ENCODE measurements around the gene RET. TPM values are rescaled to one million over a fixed set of nuclear protein-coding genes. Genes with fewer than 3 reads are reported as not detected.
A peak's percentile ranks its signal among the peaks of the same experiment; 100 is the strongest.

RET gene
- total RNA-seq, 4 donors from 2014 or later, result 0.23 to 2.1 (median 0.78) TPM

DNA sequence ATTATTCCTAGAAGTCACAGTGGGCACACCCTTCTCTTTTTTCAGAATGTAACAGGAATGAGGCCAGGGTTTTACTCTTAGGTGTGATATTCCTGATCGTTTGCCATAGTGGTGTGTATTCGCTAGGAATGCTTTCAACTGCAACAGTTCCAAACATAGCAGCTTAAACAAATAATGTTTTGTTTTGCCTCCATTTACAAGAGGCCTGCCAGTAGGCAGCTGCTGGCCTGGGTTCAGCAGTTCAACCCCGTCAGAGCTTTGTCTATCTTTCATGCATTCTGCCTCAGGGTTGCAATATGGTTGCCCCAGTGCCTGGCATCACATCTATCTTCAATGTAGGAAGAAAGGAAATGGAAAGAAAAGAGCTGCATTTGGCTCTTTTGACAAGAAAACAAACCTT, 21.7 kb upstream of the RET start:
- H3K36me3 ChIP-seq, result no peaks in the 10 kb centered on the region
- H3K4me1 ChIP-seq, result no peaks in the 10 kb centered on the region
- no peak overlapping the region for H3K27ac ChIP-seq
- DNase-seq (ENCODE audit: low spot score in 2 of 2), result peak in 1 of 2 donors; percentile 21
- H3K27me3 ChIP-seq, result peaks cover 25% of the 10 kb centered on the region
- 55% methylated on average over 3 of the region's 3 CpGs for WGBS
- TF ChIP-seq POLR2A (IDR thresholded peaks at IDR 0.05) (no peak), POLR2AphosphoS5 (IDR thresholded peaks at IDR 0.05) (no peak), EP300 (IDR thresholded peaks at IDR 0.05) (no peak)
- TF ChIP-seq, protein P1, sequence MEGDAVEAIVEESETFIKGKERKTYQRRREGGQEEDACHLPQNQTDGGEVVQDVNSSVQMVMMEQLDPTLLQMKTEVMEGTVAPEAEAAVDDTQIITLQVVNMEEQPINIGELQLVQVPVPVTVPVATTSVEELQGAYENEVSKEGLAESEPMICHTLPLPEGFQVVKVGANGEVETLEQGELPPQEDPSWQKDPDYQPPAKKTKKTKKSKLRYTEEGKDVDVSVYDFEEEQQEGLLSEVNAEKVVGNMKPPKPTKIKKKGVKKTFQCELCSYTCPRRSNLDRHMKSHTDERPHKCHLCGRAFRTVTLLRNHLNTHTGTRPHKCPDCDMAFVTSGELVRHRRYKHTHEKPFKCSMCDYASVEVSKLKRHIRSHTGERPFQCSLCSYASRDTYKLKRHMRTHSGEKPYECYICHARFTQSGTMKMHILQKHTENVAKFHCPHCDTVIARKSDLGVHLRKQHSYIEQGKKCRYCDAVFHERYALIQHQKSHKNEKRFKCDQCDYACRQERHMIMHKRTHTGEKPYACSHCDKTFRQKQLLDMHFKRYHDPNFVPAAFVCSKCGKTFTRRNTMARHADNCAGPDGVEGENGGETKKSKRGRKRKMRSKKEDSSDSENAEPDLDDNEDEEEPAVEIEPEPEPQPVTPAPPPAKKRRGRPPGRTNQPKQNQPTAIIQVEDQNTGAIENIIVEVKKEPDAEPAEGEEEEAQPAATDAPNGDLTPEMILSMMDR (IDR thresholded peaks at IDR 0.05), result no peak
- no peaks in the 10 kb centered on the region for H3K9me3 ChIP-seq
- no peak overlapping the region for H3K4me3 ChIP-seq

DNA sequence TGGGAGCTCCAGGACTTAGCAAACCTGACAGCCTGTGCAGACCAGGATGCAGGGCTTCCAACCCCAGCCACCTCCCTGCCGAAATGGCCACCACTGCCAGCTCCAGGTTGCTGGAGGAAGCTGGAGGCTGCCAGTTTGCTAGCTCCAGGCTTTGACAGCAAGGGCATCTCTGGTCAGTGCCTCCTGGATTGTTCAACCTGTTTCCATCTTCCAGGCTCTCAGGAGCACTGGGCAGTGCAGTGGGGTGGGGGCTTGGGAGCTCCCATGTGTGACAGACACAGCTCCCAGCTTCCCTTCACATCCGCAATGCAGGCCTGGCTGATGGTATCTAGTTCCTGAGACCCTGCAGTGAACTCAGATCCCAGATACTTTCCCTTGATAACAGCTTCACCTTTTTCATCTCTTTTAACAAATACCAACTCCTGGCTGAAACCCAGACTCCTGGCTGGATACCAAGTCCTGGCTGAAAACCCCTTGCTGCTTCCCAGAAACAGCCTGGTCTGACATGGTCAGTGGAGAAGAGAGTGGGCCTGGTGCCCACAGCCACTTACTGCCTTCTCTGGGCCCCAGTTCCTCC, 20.8 kb upstream of the RET start:
- DNase-seq (ENCODE audit: low spot score in 2 of 2), result peak in 1 of 2 donors; percentile 65
- TF ChIP-seq EP300 (IDR thresholded peaks at IDR 0.05), result no peak
- TF ChIP-seq POLR2AphosphoS5 (IDR thresholded peaks at IDR 0.05), result no peak
- TF ChIP-seq, protein P1 (IDR thresholded peaks at IDR 0.05), result no peak
- no peak for TF ChIP-seq POLR2A (IDR thresholded peaks at IDR 0.05)
- Histone ChIP-seq H3K36me3 (no peaks in the 10 kb centered on the region), H3K9me3 (no peaks in the 10 kb centered on the region), H3K27ac (no peak overlapping the region), H3K4me1 (no peaks in the 10 kb centered on the region), H3K27me3 (peaks cover 23% of the 10 kb centered on the region), H3K4me3 (no peak overlapping the region)
- 71% methylated on average over 1 of the region's 2 CpGs for WGBS

DNA sequence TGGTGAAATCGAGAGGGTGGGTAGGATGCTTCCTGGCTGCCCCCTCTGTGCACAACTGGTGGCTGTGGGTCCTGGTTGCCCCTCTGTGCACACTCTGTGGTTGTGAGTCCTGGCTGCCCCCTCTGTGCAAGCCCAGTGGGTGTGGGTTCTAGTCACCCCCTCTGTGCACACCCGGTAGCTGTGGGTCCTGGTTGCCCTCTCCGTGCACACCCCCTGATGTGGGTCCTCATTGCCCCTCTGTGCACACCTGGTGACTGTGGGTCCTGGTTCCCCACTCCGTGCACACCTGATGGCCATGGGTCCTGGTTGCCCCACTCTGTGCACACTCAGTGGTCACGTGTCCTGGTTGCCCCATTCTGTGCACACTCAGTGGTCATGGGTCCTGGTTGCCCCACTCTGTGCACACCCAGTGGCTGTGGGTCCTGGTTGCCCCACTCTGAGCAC, 20.3 kb upstream of the RET start:
- DNase-seq (ENCODE audit: low spot score in 2 of 2), result peak; percentile 39 to 57
- Histone ChIP-seq H3K27ac (no peak overlapping the region), H3K4me1 (no peaks in the 10 kb centered on the region), H3K36me3 (no peaks in the 10 kb centered on the region), H3K4me3 (no peak overlapping the region), H3K27me3 (peaks cover 20% of the 10 kb centered on the region), H3K9me3 (no peaks in the 10 kb centered on the region)
- TF ChIP-seq POLR2A (IDR thresholded peaks at IDR 0.05) (no peak), POLR2AphosphoS5 (IDR thresholded peaks at IDR 0.05) (no peak), EP300 (IDR thresholded peaks at IDR 0.05) (no peak)
- TF ChIP-seq, protein P1 (IDR thresholded peaks at IDR 0.05), result no peak
- 74% methylated on average over 5 of the region's 5 CpGs for WGBS

DNA sequence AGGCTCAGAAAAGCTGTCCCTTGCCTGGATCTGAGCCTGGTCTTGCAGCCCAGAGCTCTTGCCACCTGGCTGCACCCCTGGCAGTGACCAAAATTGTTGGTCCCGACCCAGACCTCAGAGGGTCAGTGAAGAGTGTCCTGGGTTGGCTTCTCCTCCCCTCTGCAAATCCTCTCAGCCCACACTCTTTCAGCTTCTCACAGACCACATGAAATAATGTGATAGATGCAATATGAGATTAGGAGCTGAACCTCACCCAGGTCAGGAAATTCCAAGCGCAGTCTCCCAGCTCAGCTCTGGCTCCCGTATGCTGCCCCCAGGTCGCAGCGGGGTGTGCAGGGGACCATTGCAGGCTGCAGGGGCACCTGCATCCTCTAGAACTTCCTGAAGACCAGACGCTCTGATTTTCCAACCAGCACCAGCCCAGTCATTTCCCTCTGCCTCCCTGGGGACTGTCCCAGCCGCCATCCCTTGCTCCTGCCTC, 19.6 kb upstream of the RET start:
- no peaks in the 10 kb centered on the region for H3K36me3 ChIP-seq
- peaks cover 20% of the 10 kb centered on the region for H3K27me3 ChIP-seq
- no peak overlapping the region for H3K27ac ChIP-seq
- H3K4me3 ChIP-seq, result no peak overlapping the region
- H3K9me3 ChIP-seq, result no peaks in the 10 kb centered on the region
- WGBS, result 48% methylated on average over 6 of the region's 7 CpGs
- peak in 1 of 2 donors; percentile 57 for DNase-seq (ENCODE audit: low spot score in 2 of 2)
- no peaks in the 10 kb centered on the region for H3K4me1 ChIP-seq
- TF ChIP-seq POLR2A (IDR thresholded peaks at IDR 0.05) (no peak), EP300 (IDR thresholded peaks at IDR 0.05) (no peak), POLR2AphosphoS5 (IDR thresholded peaks at IDR 0.05) (no peak)
- TF ChIP-seq, protein P1 (IDR thresholded peaks at IDR 0.05), result no peak

DNA sequence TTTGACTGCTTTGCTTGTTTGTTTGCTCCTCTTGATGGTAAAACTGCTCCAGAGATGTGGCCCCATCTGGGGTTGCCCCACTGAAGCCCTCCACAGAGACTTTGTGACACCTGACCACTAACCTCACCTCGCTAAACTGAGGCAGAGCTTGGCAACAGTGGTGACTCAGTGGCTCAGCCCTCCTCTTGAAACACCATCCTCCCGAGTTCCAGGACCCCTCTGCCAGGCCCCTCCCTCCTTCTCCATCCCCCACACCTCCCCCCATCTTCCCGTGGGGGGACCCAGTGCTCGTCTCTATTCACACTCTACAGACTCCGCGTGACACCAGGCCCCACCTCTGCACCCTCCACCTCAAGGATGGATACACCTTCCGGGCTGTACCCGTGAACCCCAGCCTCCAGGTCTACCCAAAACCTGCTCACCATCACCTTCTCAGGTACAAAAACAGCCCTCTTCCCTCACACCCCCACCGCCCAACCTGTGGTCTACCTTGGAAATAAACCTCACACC, 19.0 kb upstream of the RET start:
- Histone ChIP-seq H3K4me1 (no peaks in the 10 kb centered on the region), H3K27me3 (peaks cover 20% of the 10 kb centered on the region), H3K27ac (no peak overlapping the region), H3K36me3 (no peaks in the 10 kb centered on the region), H3K4me3 (no peak overlapping the region), H3K9me3 (no peaks in the 10 kb centered on the region)
- DNase-seq (ENCODE audit: low spot score in 2 of 2), result no peak
- 84% methylated on average over 9 of the region's 9 CpGs for WGBS
- TF ChIP-seq POLR2A (IDR thresholded peaks at IDR 0.05) (no peak), EP300 (IDR thresholded peaks at IDR 0.05) (no peak), POLR2AphosphoS5 (IDR thresholded peaks at IDR 0.05) (no peak)
- TF ChIP-seq, protein P1 (IDR thresholded peaks at IDR 0.05), result no peak
